Liver (tissue), 9 donors: ENCODE data around the gene CARMIL3. TPM values are rescaled to one million over a fixed set of nuclear protein-coding genes. Genes with fewer than 3 reads are reported as not detected.

Experiments used
- DNase-seq: peaks from one replicate; pipeline ENCODE4 v3.0.0-alpha.2; 2017; ENCODE audit warnings: low spot score
- H3K27ac ChIP-seq, 2 donors: one replicate each; pipeline ENCODE4 v1.7.0; 2013; ENCODE audit warnings: inconsistent platforms in 2 of 2, low read length in 2 of 2, control low read depth in 1 of 2, low read depth in 1 of 2, mild to moderate bottlenecking in 1 of 2
- H3K27me3 ChIP-seq, 4 donors: one replicate each; pipeline versions ENCODE4 v1.6.1 to v1.7.0; 2013; ENCODE audit warnings: low read length in 3 of 4, inconsistent platforms in 1 of 4, mild to moderate bottlenecking in 1 of 4, moderate library complexity in 1 of 4; ENCODE audit not compliant: control insufficient read depth in 4 of 4, insufficient read depth in 4 of 4
- H3K36me3 ChIP-seq, 4 donors: one replicate each; pipeline versions ENCODE4 v1.6.1 to v1.7.0; 2013; ENCODE audit warnings: low read length in 3 of 4, mild to moderate bottlenecking in 3 of 4, low read depth in 1 of 4, moderate library complexity in 1 of 4; ENCODE audit not compliant: control insufficient read depth in 4 of 4, insufficient read depth in 3 of 4
- H3K4me1 ChIP-seq, 4 donors: one replicate each; pipeline versions ENCODE4 v1.6.1 to v1.7.0; 2013; ENCODE audit warnings: low read length in 3 of 4, mild to moderate bottlenecking in 3 of 4, moderate library complexity in 1 of 4; ENCODE audit not compliant: control insufficient read depth in 4 of 4, insufficient read depth in 4 of 4
- H3K4me3 ChIP-seq, 3 donors: one replicate each; pipeline versions ENCODE4 v1.6.1 to v1.7.0; 2013; ENCODE audit warnings: low read length in 3 of 3, control low read depth in 1 of 3, low read depth in 1 of 3, mild to moderate bottlenecking in 1 of 3
- H3K9ac ChIP-seq, 2 donors: one replicate each; pipeline ENCODE4 v1.7.0; 2013; ENCODE audit warnings: low read length in 2 of 2, mild to moderate bottlenecking in 2 of 2, moderate library complexity in 2 of 2, control low read depth in 1 of 2, low read depth in 1 of 2
- H3K9me3 ChIP-seq, 4 donors: one replicate each; pipeline versions ENCODE4 v1.6.1 to v1.7.0; 2013; ENCODE audit warnings: low read length in 3 of 4; ENCODE audit not compliant: control insufficient read depth in 4 of 4
- ATF3 ChIP-seq: IDR thresholded peaks from 2 replicates; pipeline ENCODE4 v1.6.1; 2016; ENCODE audit warnings: antibody characterized with exemption
- CTCF ChIP-seq: fragments of 150-350 bp; IDR thresholded peaks from 2 replicates; pipeline ENCODE4 v1.5.1; 2017; ENCODE audit warnings: improper control_type of control experiment, low read depth, low read length; ENCODE audit not compliant: missing input control
- EGR1 ChIP-seq, 2 donors: IDR thresholded peaks; 2 replicates each; pipeline ENCODE4 v1.6.1; 2016 to 2018; ENCODE audit warnings: antibody characterized with exemption in 2 of 2, low read depth in 2 of 2
- FOXA1 ChIP-seq: IDR thresholded peaks from 2 replicates; pipeline ENCODE4 v1.6.1; 2016; ENCODE audit warnings: antibody characterized with exemption
- FOXA2 ChIP-seq: IDR thresholded peaks from 2 replicates; pipeline ENCODE4 v1.6.1; 2016; ENCODE audit warnings: antibody characterized with exemption
- GABPA ChIP-seq, 2 donors: IDR thresholded peaks in 1 of 2; conservative IDR thresholded peaks in 1 of 2; 2 replicates each; pipeline ENCODE4 v1.6.1; 2016; ENCODE audit warnings: antibody characterized with exemption in 2 of 2, mild to moderate bottlenecking in 1 of 2, moderate library complexity in 1 of 2
- HNF4A ChIP-seq, 2 donors: conservative IDR thresholded peaks; 2 replicates each; pipeline ENCODE4 v1.6.1; 2016; ENCODE audit warnings: antibody characterized with exemption in 2 of 2, mild to moderate bottlenecking in 2 of 2
- HNF4G ChIP-seq: IDR thresholded peaks from 2 replicates; pipeline ENCODE4 v1.6.1; 2016; ENCODE audit warnings: antibody characterized with exemption
- JUND ChIP-seq, 2 donors: IDR thresholded peaks; 2 replicates each; pipeline ENCODE4 v1.6.1; 2016; ENCODE audit warnings: antibody characterized with exemption in 2 of 2
- MAX ChIP-seq: IDR thresholded peaks from 2 replicates; pipeline ENCODE4 v1.6.1; 2016; ENCODE audit warnings: antibody characterized with exemption
- NR2F2 ChIP-seq: IDR thresholded peaks from 2 replicates; pipeline ENCODE4 v1.6.1; 2016; ENCODE audit warnings: antibody characterized with exemption
- RAD21 ChIP-seq, 2 donors: IDR thresholded peaks; 2 replicates each; pipeline ENCODE4 v1.6.1; 2016; ENCODE audit warnings: antibody characterized with exemption in 2 of 2, mild to moderate bottlenecking in 2 of 2
- REST ChIP-seq: IDR thresholded peaks from 2 replicates; pipeline ENCODE4 v1.6.1; 2016; ENCODE audit warnings: antibody characterized with exemption, mild to moderate bottlenecking
- RXRA ChIP-seq, 2 donors: IDR thresholded peaks; 2 replicates each; pipeline ENCODE4 v1.6.1; 2017 to 2018; ENCODE audit warnings: antibody characterized with exemption in 2 of 2, mild to moderate bottlenecking in 1 of 2
- SP1 ChIP-seq: IDR thresholded peaks from 2 replicates; pipeline ENCODE4 v1.6.1; 2018; ENCODE audit warnings: antibody characterized with exemption, mild to moderate bottlenecking
- TAF1 ChIP-seq: conservative IDR thresholded peaks from 2 replicates; pipeline ENCODE4 v1.6.1; 2016; ENCODE audit warnings: antibody characterized with exemption, mild to moderate bottlenecking
- YY1 ChIP-seq: IDR thresholded peaks from 2 replicates; pipeline ENCODE4 v1.6.1; 2016; ENCODE audit warnings: antibody characterized with exemption, mild to moderate bottlenecking
- ZBTB33 ChIP-seq: IDR thresholded peaks from 2 replicates; pipeline ENCODE4 v1.6.1; 2016; ENCODE audit warnings: antibody characterized with exemption
- WGBS: extraction: QIAGEN DNeasy Blood & Tissue Kit; methylation state at CpG from one replicate; pipeline ENCODE4 v1.1.7; 2013; 5-methylcytosine and 5-hydroxymethylcytosine counted together
- polyA plus RNA-seq, 2 donors: library from polyadenylated mRNA; stranded (reverse) in 1 of 2; unstranded in 1 of 2; fragments of 200-250 nt in 1 of 2; fragments of >200 nt in 1 of 2; fragmentation: Nextera tagmentation in 1 of 2; extraction: Ambion mirVana in 1 of 2; gene quantifications; one replicate each; pipeline versions ENCODE4 v1.2.1 to v1.2.3, GENCODE V29; 2013 to 2015
- total RNA-seq, 2 donors: library from RNA; depleted of rRNA; stranded (reverse); fragments of >200 nt; gene quantifications; one replicate each; pipeline ENCODE4 v1.2.3, GENCODE V29; 2014
- donor health status: healthy.
- donor health status: healthy.
- donor health status: healthy.
- donor health status: healthy.
- donor health status: healthy.

Gene CARMIL3
- total and polyA plus RNA-seq, 4 donors: 0.05 to 0.17 (median 0.17) TPM

GRCh38 chr14:24075485-24076301, 23.9 kb downstream of the CARMIL3 start:
- Histone ChIP-seq H3K4me3 (no peak overlapping the region), H3K4me1 (peaks cover 32 to 55% (median 44%) of the 10 kb centered on the region in 4 donors), H3K9ac (no peak overlapping the region), H3K9me3 (no peaks in the 10 kb centered on the region), H3K27me3 (no peaks in the 10 kb centered on the region), H3K36me3 (no peaks in the 10 kb centered on the region), H3K27ac (peak overlapping the region in 1 of 2 donors; percentile 26)
- DNase-seq: no peak
- 84% methylated on average over 11 of the region's 11 CpGs for WGBS
- no peak for TF ChIP-seq HNF4G
- no peak for TF ChIP-seq RXRA (IDR thresholded peaks at IDR 0.05)
- no peak for TF ChIP-seq NR2F2

- no peaks in the 10 kb centered on the region for H3K36me3 ChIP-seq
- no peaks in the 10 kb centered on the region for H3K27me3 ChIP-seq
- no peak overlapping the region for H3K9ac ChIP-seq
- no peak overlapping the region for H3K4me3 ChIP-seq
- no peak overlapping the region for H3K27ac ChIP-seq
- no peak for DNase-seq
- H3K4me1 ChIP-seq: peaks cover 32 to 59% (median 48%) of the 10 kb centered on the region in 4 donors
- WGBS: 92% methylated on average over 10 of the region's 10 CpGs
- no peak for TF ChIP-seq YY1
- TF ChIP-seq FOXA1: no peak
- TF ChIP-seq ATF3: no peak
- no peak for TF ChIP-seq RXRA (IDR thresholded peaks at IDR 0.05)
- TF ChIP-seq TAF1: no peak
- TF ChIP-seq ZBTB33: no peak
- no peak for TF ChIP-seq EGR1 (IDR thresholded peaks at IDR 0.05; ENCODE audit: low read depth in 2 of 2)
- no peak for TF ChIP-seq MAX
- no peak for TF ChIP-seq REST
- no peak for TF ChIP-seq JUND (IDR thresholded peaks at IDR 0.05)
- TF ChIP-seq CTCF: no peak
- no peak for TF ChIP-seq RAD21 (IDR thresholded peaks at IDR 0.05)
- TF ChIP-seq HNF4A (conservative IDR thresholded peaks at IDR 0.05): no peak
- no peak for TF ChIP-seq SP1
- no peak for TF ChIP-seq NR2F2
- no peak for TF ChIP-seq GABPA (IDR thresholded peaks at IDR 0.05 in 1 of 2, conservative IDR thresholded peaks at IDR 0.05 in 1 of 2)
- TF ChIP-seq HNF4G: no peak
- no peak for TF ChIP-seq FOXA2
- H3K9me3 ChIP-seq: no peaks in the 10 kb centered on the region
These were observed 24.4 kb downstream of the CARMIL3 start for GRCh38 chr14:24076302-24076601.
